Measurements from ENCODE around the gene TSPYL1.

TSPYL1 gene

DNA sequence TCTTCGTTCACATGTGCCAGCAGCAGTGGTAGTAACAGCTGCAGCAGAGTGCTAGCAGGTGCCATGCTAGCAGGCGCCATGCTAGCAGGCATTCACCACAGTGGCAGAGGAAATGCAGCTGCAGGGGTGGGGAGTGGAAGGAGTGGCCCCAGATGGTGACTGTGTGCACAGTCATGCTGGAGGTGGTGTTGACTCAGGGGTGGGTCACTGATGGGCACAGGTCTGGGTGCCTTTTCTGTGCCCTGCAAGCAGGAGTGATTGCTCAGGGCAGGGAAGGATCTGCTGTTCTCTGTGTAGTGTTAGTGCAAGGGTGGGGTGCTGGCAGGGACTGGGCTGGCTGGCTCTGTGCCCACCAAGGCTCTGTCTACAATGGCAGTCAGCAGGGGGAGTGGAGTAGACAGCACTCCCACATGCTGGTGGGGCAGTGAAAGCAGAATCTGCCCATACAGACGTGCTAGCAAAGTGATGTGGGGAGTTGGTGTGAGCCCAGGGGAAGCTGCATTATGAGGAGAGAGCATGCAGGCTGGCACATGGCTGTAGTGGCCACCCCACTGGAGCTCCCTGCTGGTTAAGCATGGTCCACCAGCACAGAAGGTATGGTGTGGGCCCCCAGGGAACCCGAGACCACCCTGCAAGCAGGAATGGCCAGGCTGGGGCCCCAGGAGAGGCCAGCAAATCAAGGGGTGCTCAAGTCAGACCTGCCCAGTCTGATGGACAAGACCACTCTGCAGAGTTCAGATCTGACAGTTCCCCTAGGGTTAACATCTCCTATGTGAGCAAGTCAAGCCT is 14.5 kb downstream of the TSPYL1 start:
- Histone ChIP-seq H3K4me3 (replicated peaks; ENCODE audit: insufficient read depth, low read length) (no peak overlapping the region), H3K27ac (replicated peaks) (no peak overlapping the region), H3K27me3 (ENCODE audit: insufficient read depth, poor library complexity, severe bottlenecking) (no peaks in the 10 kb centered on the region)
- DNase-seq (ENCODE audit: low read depth in 1 of 2, low spot score in 1 of 2) = no peak
- TF ChIP-seq, protein P1, sequence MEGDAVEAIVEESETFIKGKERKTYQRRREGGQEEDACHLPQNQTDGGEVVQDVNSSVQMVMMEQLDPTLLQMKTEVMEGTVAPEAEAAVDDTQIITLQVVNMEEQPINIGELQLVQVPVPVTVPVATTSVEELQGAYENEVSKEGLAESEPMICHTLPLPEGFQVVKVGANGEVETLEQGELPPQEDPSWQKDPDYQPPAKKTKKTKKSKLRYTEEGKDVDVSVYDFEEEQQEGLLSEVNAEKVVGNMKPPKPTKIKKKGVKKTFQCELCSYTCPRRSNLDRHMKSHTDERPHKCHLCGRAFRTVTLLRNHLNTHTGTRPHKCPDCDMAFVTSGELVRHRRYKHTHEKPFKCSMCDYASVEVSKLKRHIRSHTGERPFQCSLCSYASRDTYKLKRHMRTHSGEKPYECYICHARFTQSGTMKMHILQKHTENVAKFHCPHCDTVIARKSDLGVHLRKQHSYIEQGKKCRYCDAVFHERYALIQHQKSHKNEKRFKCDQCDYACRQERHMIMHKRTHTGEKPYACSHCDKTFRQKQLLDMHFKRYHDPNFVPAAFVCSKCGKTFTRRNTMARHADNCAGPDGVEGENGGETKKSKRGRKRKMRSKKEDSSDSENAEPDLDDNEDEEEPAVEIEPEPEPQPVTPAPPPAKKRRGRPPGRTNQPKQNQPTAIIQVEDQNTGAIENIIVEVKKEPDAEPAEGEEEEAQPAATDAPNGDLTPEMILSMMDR (IDR thresholded peaks at IDR 0.05; ENCODE audit: insufficient read depth, low read length) = no peak
- TF ChIP-seq, protein P2, sequence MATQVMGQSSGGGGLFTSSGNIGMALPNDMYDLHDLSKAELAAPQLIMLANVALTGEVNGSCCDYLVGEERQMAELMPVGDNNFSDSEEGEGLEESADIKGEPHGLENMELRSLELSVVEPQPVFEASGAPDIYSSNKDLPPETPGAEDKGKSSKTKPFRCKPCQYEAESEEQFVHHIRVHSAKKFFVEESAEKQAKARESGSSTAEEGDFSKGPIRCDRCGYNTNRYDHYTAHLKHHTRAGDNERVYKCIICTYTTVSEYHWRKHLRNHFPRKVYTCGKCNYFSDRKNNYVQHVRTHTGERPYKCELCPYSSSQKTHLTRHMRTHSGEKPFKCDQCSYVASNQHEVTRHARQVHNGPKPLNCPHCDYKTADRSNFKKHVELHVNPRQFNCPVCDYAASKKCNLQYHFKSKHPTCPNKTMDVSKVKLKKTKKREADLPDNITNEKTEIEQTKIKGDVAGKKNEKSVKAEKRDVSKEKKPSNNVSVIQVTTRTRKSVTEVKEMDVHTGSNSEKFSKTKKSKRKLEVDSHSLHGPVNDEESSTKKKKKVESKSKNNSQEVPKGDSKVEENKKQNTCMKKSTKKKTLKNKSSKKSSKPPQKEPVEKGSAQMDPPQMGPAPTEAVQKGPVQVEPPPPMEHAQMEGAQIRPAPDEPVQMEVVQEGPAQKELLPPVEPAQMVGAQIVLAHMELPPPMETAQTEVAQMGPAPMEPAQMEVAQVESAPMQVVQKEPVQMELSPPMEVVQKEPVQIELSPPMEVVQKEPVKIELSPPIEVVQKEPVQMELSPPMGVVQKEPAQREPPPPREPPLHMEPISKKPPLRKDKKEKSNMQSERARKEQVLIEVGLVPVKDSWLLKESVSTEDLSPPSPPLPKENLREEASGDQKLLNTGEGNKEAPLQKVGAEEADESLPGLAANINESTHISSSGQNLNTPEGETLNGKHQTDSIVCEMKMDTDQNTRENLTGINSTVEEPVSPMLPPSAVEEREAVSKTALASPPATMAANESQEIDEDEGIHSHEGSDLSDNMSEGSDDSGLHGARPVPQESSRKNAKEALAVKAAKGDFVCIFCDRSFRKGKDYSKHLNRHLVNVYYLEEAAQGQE (IDR thresholded peaks at IDR 0.05; ENCODE audit: insufficient replicate concordance, low read depth) = no peak
- no peak for TF ChIP-seq POLR2AphosphoS5 (IDR thresholded peaks at IDR 0.05; ENCODE audit: low read depth)
- no peak for TF ChIP-seq GABPA (IDR thresholded peaks at IDR 0.05; ENCODE audit: low read depth)
- TF ChIP-seq SPI1 (IDR thresholded peaks at IDR 0.05; ENCODE audit: borderline replicate concordance, low read depth) = no peak

DNA sequence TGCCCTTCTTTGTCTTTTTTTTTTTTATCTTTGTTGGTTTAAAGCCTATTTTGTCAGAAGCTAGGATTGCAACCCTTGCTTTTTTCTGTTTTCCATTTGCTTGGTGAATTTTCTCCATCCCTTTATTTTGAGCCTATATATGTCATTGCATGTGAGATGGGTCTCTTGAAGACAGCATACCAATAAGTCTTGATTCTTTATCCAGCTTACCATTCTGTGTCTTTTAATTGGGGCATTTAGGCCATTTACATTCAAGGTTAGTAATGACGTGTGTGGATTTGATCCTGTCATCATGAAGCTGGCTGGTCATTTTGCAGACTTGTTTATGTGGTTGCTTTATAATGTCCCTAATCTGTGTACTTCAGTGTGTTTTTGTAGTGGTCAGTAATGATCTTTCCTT is 16.4 kb downstream of the TSPYL1 start:
- no peak overlapping the region for H3K4me3 ChIP-seq (replicated peaks; ENCODE audit: insufficient read depth, low read length)
- H3K27me3 ChIP-seq (ENCODE audit: insufficient read depth, poor library complexity, severe bottlenecking) = no peaks in the 10 kb centered on the region
- TF ChIP-seq, protein P2 (IDR thresholded peaks at IDR 0.05; ENCODE audit: insufficient replicate concordance, low read depth) = no peak
- TF ChIP-seq GABPA (IDR thresholded peaks at IDR 0.05; ENCODE audit: low read depth) (no peak), SPI1 (IDR thresholded peaks at IDR 0.05; ENCODE audit: borderline replicate concordance, low read depth) (no peak), POLR2AphosphoS5 (IDR thresholded peaks at IDR 0.05; ENCODE audit: low read depth) (no peak)
- TF ChIP-seq, protein P1 (IDR thresholded peaks at IDR 0.05; ENCODE audit: insufficient read depth, low read length) = no peak
- no peak overlapping the region for H3K27ac ChIP-seq (replicated peaks)
- no peak for DNase-seq (ENCODE audit: low read depth in 1 of 2, low spot score in 1 of 2)

DNA sequence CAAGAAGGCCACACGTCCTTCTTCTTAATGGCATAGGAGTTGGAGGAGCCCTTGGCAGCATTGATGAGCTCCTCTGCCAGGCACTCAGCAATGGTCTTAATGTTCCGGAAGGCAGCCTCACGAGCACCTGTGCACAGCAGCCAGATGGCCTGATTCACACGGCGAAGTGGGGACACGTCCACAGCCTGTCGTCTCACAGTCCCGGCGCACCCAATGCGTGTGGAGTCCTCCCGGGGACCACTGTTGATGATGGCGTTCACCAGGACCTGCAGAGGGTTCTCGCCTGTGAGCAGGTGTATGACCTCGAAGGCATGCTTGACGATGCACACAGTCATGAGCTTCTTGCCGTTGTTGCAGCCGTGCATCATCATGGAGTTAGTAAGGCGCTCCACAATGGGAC is 21.2 kb downstream of the TSPYL1 start:
- H3K27me3 ChIP-seq (ENCODE audit: insufficient read depth, poor library complexity, severe bottlenecking) = no peaks in the 10 kb centered on the region
- DNase-seq (ENCODE audit: low read depth in 1 of 2, low spot score in 1 of 2) = no peak
- no peak overlapping the region for H3K27ac ChIP-seq (replicated peaks)
- no peak overlapping the region for H3K4me3 ChIP-seq (replicated peaks; ENCODE audit: insufficient read depth, low read length)
- TF ChIP-seq GABPA (IDR thresholded peaks at IDR 0.05; ENCODE audit: low read depth) (no peak), SPI1 (IDR thresholded peaks at IDR 0.05; ENCODE audit: borderline replicate concordance, low read depth) (no peak), POLR2AphosphoS5 (IDR thresholded peaks at IDR 0.05; ENCODE audit: low read depth) (no peak)
- TF ChIP-seq, protein P1 (IDR thresholded peaks at IDR 0.05; ENCODE audit: insufficient read depth, low read length) = no peak
- TF ChIP-seq, protein P2 (IDR thresholded peaks at IDR 0.05; ENCODE audit: insufficient replicate concordance, low read depth) = no peak

Data from HL-60 (cell line).